Measurements from ENCODE around the gene CEMP1. TPM values are rescaled to one million over a fixed set of nuclear protein-coding genes. Genes with fewer than 3 reads are reported as not detected.

CEMP1 gene
- total RNA-seq, 1 donor from 2014 or later, result 1.4 TPM

GRCh38 chr16:2517954-2518605 lies 13.1 kb downstream of the CEMP1 start:
- H3K9me3 ChIP-seq, result no peaks in the 10 kb centered on the region
- TF ChIP-seq CTCF (IDR thresholded peaks at IDR 0.05), result no peak
- H3K4me3 ChIP-seq, result peak overlapping the region; percentile 17
- DNase-seq (no peak), ATAC-seq (no peak)
- H3K36me3 ChIP-seq, result peaks cover 26% of the 10 kb centered on the region
- peaks cover 62% of the 10 kb centered on the region for H3K4me1 ChIP-seq
- H3K27ac ChIP-seq, result peak overlapping the region; percentile 81
- intact Hi-C loops (cut with DNase I), result no loop called here
- H3K27me3 ChIP-seq (ENCODE audit: low read depth), result no peaks in the 10 kb centered on the region

- TF ChIP-seq CTCF (IDR thresholded peaks at IDR 0.05), result no peak
- Histone ChIP-seq H3K36me3 (peaks cover 16% of the 10 kb centered on the region), H3K27ac (peak overlapping the region; percentile 98), H3K4me3 (peak overlapping the region; percentile 85), H3K4me1 (peaks cover 75% of the 10 kb centered on the region), H3K9me3 (no peaks in the 10 kb centered on the region), H3K27me3 (ENCODE audit: low read depth) (no peaks in the 10 kb centered on the region)
- no peak for ATAC-seq
- DNase-seq, result peak; percentile 71
- intact Hi-C loops (cut with DNase I), result no loop called here
These were observed 14.6 kb downstream of the CEMP1 start for GRCh38 chr16:2516391-2517240.

- Histone ChIP-seq H3K36me3 (peaks cover 10% of the 10 kb centered on the region), H3K4me1 (peaks cover 71% of the 10 kb centered on the region), H3K9me3 (no peaks in the 10 kb centered on the region), H3K27ac (peak overlapping the region; percentile 98), H3K27me3 (ENCODE audit: low read depth) (no peaks in the 10 kb centered on the region), H3K4me3 (peak overlapping the region; percentile 85)
- DNase-seq (no peak), ATAC-seq (peak in 1 of 2 donors; percentile 1)
- TF ChIP-seq CTCF (IDR thresholded peaks at IDR 0.05), result no peak
- intact Hi-C loops (cut with DNase I), result no loop called here
These were observed 15.9 kb downstream of the CEMP1 start for GRCh38 chr16:2515180-2515851.

- intact Hi-C loops (cut with DNase I), result no loop called here
- no peak for DNase-seq
These were observed 16.7 kb downstream of the CEMP1 start for GRCh38 chr16:2514333-2515179.

More at GRCh38 chr16:2514333-2515179, 16.7 kb downstream of the CEMP1 start:
- H3K27me3 ChIP-seq (ENCODE audit: low read depth), result no peaks in the 10 kb centered on the region
- peak overlapping the region; percentile 98 for H3K27ac ChIP-seq
- no peaks in the 10 kb centered on the region for H3K9me3 ChIP-seq
- peak; percentile 4 to 9 for ATAC-seq
- H3K36me3 ChIP-seq, result peaks cover 7% of the 10 kb centered on the region
- TF ChIP-seq CTCF (IDR thresholded peaks at IDR 0.05), result no peak
- H3K4me3 ChIP-seq, result peak overlapping the region; percentile 85
- peaks cover 68% of the 10 kb centered on the region for H3K4me1 ChIP-seq
